Keratinocyte (primary cell): Measurements from ENCODE around the gene RASL11A. TPM values are rescaled to one million over a fixed set of nuclear protein-coding genes. Genes with fewer than 3 reads are reported as not detected.

Experiments used
- DNase-seq: peaks from one replicate; pipeline ENCODE4 v3.0.0-alpha.2; 2011; ENCODE audit warnings: low read depth, missing footprints, low spot score
- FAIRE-seq: peaks from 2 replicates; lab custom pipeline; 2011; peaks lifted over from hg19 to GRCh38; lab: Jason Lieb, UNC
- H2AFZ ChIP-seq: 2 replicates; pipeline ENCODE4 v1.6.0; 2012; ENCODE audit warnings: low read length, control low read depth, inconsistent platforms; ENCODE audit not compliant: control insufficient read depth
- H3K27ac ChIP-seq: 2 replicates; pipeline ENCODE4 v1.5.1; 2011; ENCODE audit warnings: low read length; ENCODE audit not compliant: control insufficient read depth, insufficient read depth
- H3K27me3 ChIP-seq: 3 replicates; pipeline ENCODE4 v1.6.0; 2011; ENCODE audit warnings: low read length; ENCODE audit not compliant: control insufficient read depth, insufficient read depth; ENCODE audit errors: extremely low read depth
- H3K36me3 ChIP-seq, 2 experiments: 2 replicates in 1 of 2; 3 replicates in 1 of 2; pipeline ENCODE4 v1.5.1; 2011; ENCODE audit warnings: low read length in 2 of 2, mild to moderate bottlenecking in 1 of 2; ENCODE audit not compliant: control insufficient read depth in 2 of 2, insufficient read depth in 2 of 2; ENCODE audit errors: extremely low read depth in 1 of 2
- H3K4me1 ChIP-seq: 3 replicates; pipeline ENCODE4 v1.5.1; 2011; ENCODE audit warnings: low read length; ENCODE audit not compliant: control insufficient read depth, insufficient read depth; ENCODE audit errors: extremely low read depth
- H3K4me2 ChIP-seq: 3 replicates; pipeline ENCODE4 v1.6.0; 2011; ENCODE audit warnings: low read depth, low read length; ENCODE audit not compliant: control insufficient read depth, insufficient read depth; ENCODE audit errors: extremely low read depth
- H3K4me3 ChIP-seq, 3 experiments: fragments of 200-600 bp in 1 of 3; sonication (generic) in 1 of 3; 2 replicates in 2 of 3; 3 replicates in 1 of 3; pipeline ENCODE4 v1.5.1; 2011 to 2016; ENCODE audit warnings: low read length in 3 of 3, mild to moderate bottlenecking in 3 of 3, control low read depth in 2 of 3, inconsistent platforms in 1 of 3, low read depth in 1 of 3, mixed read lengths in 1 of 3, mixed run types in 1 of 3, moderate library complexity in 1 of 3; ENCODE audit not compliant: control insufficient read depth in 2 of 3, insufficient read depth in 2 of 3; ENCODE audit errors: extremely low read depth in 1 of 3
- H3K79me2 ChIP-seq: 2 replicates; pipeline ENCODE4 v1.6.0; 2012; ENCODE audit warnings: low read length; ENCODE audit not compliant: control insufficient read depth, insufficient read depth
- H3K9ac ChIP-seq: 3 replicates; pipeline ENCODE4 v1.6.0; 2011; ENCODE audit warnings: low read length; ENCODE audit not compliant: control insufficient read depth, insufficient read depth; ENCODE audit errors: extremely low read depth
- H3K9me1 ChIP-seq: 3 replicates; pipeline ENCODE4 v1.6.0; 2011; ENCODE audit warnings: low read length; ENCODE audit not compliant: control insufficient read depth, insufficient read depth; ENCODE audit errors: extremely low read depth
- H3K9me3 ChIP-seq: 2 replicates; pipeline ENCODE4 v1.5.1; 2012; ENCODE audit warnings: low read depth, low read length; ENCODE audit not compliant: control insufficient read depth
- H4K20me1 ChIP-seq: 3 replicates; pipeline ENCODE4 v1.6.0; 2011; ENCODE audit warnings: low read length; ENCODE audit not compliant: control insufficient read depth, insufficient read depth; ENCODE audit errors: extremely low read depth
- EZH2 ChIP-seq: IDR thresholded peaks from one replicate; pipeline ENCODE4 v1.6.1; 2012; ENCODE audit warnings: inconsistent platforms, mild to moderate bottlenecking, low read length, moderate library complexity
- dilution Hi-C: fragments of 300-500 bp; cut with MboI; formaldehyde crosslinking; loops from one replicate; pipeline ENCODE4 v1.7.0; 2020; ENCODE audit warnings: low sequenced_read_pairs; ENCODE audit not compliant: extremely low pct_ligation_motif_present
- polyA plus RNA-seq, 5 experiments: library from polyadenylated mRNA; depleted of rRNA in 3 of 5; stranded (reverse) in 3 of 5; stranded (forward) in 1 of 5; unstranded in 1 of 5; fragments of >200 nt; gene quantifications; 1 replicate in 1 of 5; 2 replicates in 3 of 5; 3 replicates in 1 of 5; pipeline versions ENCODE4 v1.2.1 to v1.2.3, GENCODE V29; 2011 to 2012; ENCODE audit warnings: missing spikeins in 2 of 5, low read depth in 1 of 5, low replicate concordance in 1 of 5
- TF ChIP-seq, protein P1 (sequence below), 3 experiments: IDR thresholded peaks in 1 of 3; conservative IDR thresholded peaks in 1 of 3; optimal IDR thresholded peaks in 1 of 3; 2 replicates in 2 of 3; 3 replicates in 1 of 3; pipeline versions ENCODE3 to v1.5.1; 2011; ENCODE audit warnings: low read length in 3 of 3, mild to moderate bottlenecking in 3 of 3, moderate library complexity in 2 of 3, control low read depth in 1 of 3, inconsistent platforms in 1 of 3; ENCODE audit not compliant: insufficient read depth in 2 of 3; ENCODE audit errors: extremely low read depth in 1 of 3

RASL11A gene
- polyA plus RNA-seq, 1 donor (not counting 4 experiments of a cell fraction or from before 2014, with no cell fraction given) = 1.5 TPM

DNA sequence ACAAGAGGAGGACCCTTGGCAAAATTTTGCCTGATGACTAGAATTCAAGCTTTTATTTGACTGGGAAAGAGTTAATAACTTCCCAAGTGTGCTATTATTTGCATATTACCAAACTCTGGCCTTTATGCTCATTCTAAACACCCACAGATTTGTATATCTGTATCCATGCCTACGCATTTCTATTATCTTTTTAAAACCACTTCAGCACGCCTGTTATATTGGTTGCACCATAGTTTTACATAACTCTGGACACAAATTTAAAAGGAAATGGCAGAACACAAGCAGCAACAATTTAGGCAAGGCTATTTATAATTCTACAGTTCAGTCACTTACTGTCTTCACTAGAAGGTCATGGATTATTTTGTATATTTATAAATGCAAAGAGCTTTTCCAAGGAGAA, 3.7 kb upstream of the RASL11A start:
- Histone ChIP-seq H3K4me3 (no peak overlapping the region), H3K9ac (no peak overlapping the region), H3K9me1 (no peaks in the 10 kb centered on the region), H2AFZ (no peak overlapping the region), H3K27ac (no peak overlapping the region), H3K27me3 (peaks cover 4% of the 10 kb centered on the region), H3K79me2 (no peaks in the 10 kb centered on the region), H3K9me3 (no peaks in the 10 kb centered on the region), H3K4me1 (peaks cover 4% of the 10 kb centered on the region), H3K36me3 (no peaks in the 10 kb centered on the region), H3K4me2 (no peak overlapping the region), H4K20me1 (no peaks in the 10 kb centered on the region)
- dilution Hi-C loops = no loop called here
- FAIRE-seq (no peak), DNase-seq (no peak)
- TF ChIP-seq, protein P1, sequence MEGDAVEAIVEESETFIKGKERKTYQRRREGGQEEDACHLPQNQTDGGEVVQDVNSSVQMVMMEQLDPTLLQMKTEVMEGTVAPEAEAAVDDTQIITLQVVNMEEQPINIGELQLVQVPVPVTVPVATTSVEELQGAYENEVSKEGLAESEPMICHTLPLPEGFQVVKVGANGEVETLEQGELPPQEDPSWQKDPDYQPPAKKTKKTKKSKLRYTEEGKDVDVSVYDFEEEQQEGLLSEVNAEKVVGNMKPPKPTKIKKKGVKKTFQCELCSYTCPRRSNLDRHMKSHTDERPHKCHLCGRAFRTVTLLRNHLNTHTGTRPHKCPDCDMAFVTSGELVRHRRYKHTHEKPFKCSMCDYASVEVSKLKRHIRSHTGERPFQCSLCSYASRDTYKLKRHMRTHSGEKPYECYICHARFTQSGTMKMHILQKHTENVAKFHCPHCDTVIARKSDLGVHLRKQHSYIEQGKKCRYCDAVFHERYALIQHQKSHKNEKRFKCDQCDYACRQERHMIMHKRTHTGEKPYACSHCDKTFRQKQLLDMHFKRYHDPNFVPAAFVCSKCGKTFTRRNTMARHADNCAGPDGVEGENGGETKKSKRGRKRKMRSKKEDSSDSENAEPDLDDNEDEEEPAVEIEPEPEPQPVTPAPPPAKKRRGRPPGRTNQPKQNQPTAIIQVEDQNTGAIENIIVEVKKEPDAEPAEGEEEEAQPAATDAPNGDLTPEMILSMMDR (optimal IDR thresholded peaks at IDR 0.05 in 1 of 3, IDR thresholded peaks at IDR 0.05 in 1 of 3, conservative IDR thresholded peaks at IDR 0.05 in 1 of 3; ENCODE audit: extremely low read depth in 1 of 3, insufficient read depth in 2 of 3, low read length in 3 of 3) = no peak
- no peak for TF ChIP-seq EZH2

DNA sequence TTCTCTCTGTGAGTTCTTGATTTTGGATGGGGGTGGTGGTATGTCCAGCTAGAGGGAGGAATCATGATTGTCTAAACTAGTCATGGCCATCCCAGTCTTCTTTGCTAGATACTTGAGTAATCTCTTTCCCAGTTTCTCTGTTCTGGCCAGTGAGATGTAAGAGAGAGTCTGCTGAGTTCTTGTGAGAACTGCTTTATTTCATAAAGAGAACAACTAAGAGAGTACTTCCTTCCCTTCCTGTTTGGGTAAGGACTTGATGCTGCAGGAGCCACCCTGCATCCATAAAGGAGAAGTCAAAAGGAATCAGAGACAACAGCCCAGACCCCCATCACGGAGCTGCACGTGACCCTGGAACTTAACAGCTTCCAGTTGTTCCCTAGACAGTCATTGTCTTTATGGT, 3.0 kb upstream of the RASL11A start:
- Histone ChIP-seq H3K27me3 (peaks cover 5% of the 10 kb centered on the region), H3K36me3 (no peaks in the 10 kb centered on the region), H4K20me1 (no peaks in the 10 kb centered on the region), H3K9me1 (no peaks in the 10 kb centered on the region), H3K4me1 (peaks cover 4% of the 10 kb centered on the region), H3K9ac (no peak overlapping the region), H3K9me3 (no peaks in the 10 kb centered on the region), H3K79me2 (no peaks in the 10 kb centered on the region), H3K4me3 (no peak overlapping the region), H3K4me2 (no peak overlapping the region), H3K27ac (no peak overlapping the region), H2AFZ (no peak overlapping the region)
- TF ChIP-seq EZH2 = no peak
- TF ChIP-seq, protein P1 (optimal IDR thresholded peaks at IDR 0.05 in 1 of 3, IDR thresholded peaks at IDR 0.05 in 1 of 3, conservative IDR thresholded peaks at IDR 0.05 in 1 of 3; ENCODE audit: extremely low read depth in 1 of 3, insufficient read depth in 2 of 3, low read length in 3 of 3) = no peak
- DNase-seq (no peak), FAIRE-seq (no peak)
- dilution Hi-C loops = no loop called here
